ENCODE measurements around the gene AOC2.

Gene AOC2, protein sequence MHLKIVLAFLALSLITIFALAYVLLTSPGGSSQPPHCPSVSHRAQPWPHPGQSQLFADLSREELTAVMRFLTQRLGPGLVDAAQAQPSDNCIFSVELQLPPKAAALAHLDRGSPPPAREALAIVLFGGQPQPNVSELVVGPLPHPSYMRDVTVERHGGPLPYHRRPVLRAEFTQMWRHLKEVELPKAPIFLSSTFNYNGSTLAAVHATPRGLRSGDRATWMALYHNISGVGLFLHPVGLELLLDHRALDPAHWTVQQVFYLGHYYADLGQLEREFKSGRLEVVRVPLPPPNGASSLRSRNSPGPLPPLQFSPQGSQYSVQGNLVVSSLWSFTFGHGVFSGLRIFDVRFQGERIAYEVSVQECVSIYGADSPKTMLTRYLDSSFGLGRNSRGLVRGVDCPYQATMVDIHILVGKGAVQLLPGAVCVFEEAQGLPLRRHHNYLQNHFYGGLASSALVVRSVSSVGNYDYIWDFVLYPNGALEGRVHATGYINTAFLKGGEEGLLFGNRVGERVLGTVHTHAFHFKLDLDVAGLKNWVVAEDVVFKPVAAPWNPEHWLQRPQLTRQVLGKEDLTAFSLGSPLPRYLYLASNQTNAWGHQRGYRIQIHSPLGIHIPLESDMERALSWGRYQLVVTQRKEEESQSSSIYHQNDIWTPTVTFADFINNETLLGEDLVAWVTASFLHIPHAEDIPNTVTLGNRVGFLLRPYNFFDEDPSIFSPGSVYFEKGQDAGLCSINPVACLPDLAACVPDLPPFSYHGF

DNA sequence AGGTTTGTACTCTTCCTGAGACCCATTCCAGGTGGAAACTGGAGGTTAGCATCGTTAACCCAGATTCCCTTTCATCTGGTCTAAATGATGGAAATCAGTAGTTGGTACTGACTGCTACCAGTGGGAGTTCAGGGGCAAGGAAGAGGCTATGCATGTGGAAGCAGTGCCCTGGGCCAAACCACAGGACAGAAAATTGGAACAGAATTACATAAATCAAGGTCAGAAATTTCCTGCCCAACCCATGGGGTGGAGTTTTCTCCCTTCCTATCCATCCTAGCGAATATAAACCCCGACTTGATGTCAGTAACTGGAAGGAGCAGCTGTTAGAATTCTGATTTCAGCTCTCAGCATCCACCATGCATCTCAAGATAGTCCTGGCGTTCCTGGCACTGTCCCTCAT is at the start of gene AOC2:
Gene AOC2 (plus strand): TSS at position 310 of the 400 bp plus-strand sequence. CDS start 47 bp downstream, at position 357.
- no peak for DNase-seq

DNA sequence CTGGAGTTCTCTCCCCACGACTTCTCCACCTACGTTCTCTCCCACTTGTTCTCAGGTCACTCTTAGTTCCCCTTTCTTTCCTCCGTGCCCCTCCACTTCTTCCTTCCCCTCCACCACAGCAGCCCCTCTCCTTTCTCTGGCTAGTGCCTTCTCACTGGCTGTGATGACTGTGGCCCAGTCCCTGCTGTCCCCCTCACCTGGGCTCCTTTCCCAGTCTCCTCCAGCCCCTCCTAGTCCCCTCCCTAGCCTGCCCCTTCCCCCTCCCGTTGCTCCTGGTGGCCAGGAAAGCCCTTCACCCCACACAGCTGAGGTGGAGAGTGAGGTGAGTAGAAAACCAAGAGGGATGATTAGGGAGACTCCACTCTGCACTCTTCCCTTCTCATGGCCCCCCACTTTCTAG is 49.3 kb upstream of the AOC2 start:
- DNase-seq: no peak

DNA sequence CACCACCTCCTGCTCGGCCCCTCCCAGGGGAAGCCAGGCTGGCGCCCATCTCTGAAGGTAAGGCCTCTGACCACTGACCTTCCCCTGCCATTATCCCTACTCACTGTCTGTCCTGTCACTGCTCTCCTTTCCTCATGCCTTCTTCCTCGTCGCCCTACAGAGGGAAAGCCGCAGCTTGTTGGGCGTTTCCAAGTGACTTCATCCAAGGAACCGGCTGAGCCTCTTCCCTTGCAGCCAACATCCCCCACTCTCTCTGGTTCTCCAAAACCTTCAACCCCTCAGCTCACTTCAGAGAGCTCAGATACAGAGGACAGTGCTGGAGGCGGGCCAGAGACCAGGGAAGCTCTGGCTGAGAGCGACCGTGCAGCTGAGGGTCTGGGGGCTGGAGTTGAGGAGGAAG is 48.9 kb upstream of the AOC2 start:
- DNase-seq: no peak

DNA sequence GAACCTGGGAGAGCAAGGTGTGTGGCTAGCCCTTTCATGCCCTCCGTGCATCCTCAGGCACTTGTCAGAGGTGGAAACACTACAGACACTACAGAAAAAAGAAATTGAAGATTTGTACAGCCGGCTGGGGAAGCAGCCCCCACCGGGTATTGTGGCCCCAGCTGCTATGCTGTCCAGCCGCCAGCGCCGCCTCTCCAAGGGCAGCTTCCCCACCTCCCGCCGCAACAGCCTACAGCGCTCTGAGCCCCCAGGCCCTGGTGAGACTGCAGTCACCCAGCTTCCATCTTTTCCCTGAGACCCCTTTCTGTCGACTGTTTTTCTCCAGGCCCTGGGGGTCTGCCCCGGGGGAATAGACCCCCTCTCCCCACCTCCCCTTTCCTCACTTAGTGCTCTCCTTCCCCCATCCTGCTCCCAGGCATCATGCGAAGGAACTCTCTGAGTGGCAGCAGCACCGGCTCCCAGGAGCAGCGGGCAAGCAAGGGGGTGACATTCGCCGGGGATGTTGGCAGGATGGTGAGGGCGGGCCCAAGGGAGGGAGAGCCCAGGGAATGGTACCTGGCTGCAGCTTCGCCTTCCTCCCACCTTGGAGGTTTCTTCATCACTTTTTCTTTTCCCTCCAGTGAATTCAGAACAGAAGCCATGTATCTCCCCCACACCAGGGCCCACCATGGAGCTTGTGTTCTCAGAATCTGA is 48.2 kb upstream of the AOC2 start:
- DNase-seq: no peak

DNA sequence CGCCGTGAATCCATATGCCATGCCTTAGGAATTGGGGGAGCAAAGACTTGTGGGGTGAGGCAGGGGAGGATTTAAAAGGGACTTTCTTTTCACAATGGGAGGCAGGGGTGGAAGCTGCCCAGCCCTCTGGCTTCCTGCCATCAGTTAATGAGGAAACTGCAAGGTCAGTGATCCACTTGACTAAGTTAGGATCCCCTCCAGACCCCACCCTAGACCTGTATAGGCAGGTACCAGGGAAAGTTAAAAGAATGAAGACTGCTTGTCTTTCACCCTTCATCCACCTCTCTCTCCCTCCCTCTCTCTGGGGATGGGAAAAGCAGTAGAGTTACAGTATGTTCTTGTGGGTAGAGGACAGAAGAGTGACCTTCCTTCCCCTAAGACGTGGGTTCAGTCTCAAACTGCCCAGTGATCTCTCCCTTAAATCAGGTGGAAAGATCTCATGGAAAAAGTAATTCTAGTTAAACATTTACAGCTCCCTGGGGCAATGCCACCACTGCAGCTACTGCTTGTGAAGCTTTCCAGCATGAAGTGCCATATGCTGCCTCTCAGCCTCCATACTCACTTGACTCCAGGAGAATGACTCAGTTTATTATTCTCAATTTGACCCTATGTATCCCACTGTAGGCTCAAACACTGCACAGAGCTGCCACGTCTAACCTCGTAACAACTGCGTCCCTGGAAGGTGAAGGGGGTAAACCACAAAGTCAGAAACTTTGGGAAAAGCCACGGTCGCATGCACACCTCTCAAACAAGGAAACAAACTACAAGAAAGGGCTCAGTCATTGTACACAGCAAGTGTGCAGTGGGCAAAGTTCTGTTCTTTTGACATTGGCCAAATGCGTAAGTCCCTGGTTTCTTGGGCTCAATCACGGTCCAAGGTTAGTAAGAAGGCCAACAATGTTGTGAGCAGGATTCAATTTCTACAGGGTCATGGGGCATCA is 47.0 kb upstream of the AOC2 start:
- no peak for DNase-seq

DNA sequence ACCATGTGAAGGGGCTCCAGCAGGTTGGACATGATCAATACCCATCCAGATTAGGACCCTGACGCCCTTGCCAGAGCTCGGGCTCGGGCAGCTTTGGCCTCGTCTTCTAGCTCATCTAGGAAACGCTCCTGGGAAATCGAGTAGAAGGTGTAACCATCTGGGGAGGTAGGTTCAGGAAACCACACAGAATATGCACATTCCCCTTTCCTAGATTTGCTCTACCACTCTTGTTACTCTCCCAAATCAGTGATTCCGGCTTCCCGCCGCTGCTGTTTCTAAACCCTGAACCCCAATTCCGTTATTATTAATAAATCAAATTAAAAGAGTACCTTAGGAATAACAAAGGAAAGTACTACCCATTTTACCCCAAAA is 46.4 kb upstream of the AOC2 start:
- no peak for DNase-seq

DNA sequence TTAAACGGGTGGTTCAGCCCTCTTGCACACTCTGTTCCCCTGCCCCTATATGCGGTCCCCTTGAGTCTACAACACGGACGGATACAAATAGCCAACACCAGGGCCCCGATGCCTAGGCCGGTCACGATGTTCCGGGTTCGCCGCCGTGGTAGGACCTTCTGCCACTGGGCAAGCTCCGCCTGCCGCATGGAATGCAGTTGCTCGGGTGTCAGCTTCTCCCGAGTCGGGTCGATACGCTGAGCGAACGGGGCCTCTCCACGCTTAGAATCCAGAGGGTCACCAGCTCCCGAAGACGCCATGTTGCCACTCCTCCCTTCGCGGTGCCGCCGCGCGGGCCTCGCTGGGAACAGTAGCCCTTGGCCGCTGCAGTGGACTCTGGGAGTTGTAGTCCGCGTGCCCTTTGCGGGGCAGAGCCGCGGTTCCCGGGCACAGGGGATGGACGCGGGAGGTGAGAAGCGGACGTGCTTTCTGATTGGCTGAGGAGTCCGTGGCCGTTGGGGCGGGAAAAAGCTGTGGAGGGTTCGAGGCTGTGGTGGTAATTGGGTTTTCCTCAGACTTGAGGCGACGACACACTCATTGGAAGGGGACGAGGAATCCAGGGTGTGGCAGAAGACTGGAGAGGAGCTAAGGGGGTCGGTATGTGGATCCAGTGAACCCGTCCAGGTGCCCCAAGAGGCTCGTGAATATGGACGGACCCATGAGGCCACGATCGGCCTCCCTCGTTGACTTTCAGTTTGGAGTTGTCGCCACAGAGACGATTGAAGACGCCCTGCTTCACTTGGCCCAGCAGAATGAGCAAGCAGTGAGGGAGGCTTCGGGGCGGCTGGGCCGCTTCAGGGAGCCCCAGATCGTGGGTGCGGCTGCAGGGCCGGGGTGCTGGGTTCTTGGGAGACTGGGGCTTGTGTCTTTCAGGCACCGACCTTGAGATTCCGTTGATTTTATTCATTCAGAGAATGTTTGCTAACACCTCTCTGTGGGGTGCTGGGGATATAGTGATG is 45.7 kb upstream of the AOC2 start, which contains the start of the genes CNTD1 and COA3:
Gene CNTD1 (plus strand): TSS at position 479 of the 998 bp plus-strand sequence. CDS start 207 bp downstream, at position 686.
Gene COA3 (minus strand): TSS at position 322 of the 998 bp plus-strand sequence. CDS start 23 bp downstream, at position 299.
- DNase-seq: peak; percentile 81

DNA sequence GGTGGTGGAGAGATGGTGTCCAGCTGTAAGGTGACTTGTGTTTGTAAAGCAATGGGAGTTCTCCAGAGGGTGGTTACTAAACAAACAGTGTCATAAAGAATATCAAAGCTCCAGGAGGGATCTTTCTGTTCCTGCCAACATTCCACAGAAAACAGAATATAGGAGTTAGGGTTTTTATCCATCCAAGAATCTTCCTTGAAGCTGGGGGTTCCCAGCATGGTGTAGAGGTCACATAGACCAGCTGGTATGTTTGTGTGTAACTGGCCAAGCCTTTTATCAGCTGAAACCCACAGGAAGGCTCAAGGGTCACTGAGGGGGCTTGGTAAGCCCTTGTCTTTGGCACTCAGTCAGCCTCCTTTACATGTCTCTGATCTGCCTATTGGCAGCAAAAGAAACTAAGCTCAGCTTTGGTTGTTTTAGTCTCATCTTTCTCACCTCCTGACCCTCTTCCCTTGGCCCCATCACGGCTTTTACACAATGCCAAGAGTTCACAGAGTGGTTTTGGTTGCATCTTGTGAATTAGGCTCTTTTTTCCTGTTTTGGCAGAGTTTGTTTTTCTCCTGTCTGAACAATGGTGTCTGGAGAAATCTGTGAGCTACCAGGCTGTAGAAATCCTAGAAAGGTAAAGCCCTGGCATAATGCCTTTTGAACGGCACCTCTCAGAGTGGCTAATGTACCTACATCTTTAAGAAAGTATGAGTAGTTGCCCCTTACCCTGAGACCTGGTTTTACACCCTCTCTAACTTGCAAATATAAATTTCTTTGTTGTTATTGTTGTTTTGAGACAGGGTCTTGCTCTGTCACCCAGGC is 41.1 kb upstream of the AOC2 start:
- DNase-seq: no peak

DNA sequence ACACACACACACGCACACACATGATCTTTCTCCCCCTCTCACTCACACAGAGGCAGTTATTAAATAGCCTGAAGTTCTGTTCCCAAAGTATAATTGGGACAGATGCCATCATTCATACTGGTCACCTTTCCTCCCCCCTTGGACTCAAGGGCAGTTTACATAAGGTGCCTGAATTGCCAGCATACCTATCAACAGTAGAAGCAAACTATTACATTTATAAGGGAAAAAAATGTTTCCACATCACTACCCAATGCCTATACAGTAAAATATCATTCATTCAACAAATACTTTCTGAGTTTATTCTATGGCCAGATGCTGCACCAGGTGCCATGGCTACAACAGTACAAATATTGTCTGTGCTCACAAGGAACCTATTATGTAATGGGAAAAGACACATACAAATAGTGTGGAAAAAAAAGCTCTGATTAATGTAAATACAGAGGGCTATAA is 39.4 kb upstream of the AOC2 start:
- no peak for DNase-seq

DNA sequence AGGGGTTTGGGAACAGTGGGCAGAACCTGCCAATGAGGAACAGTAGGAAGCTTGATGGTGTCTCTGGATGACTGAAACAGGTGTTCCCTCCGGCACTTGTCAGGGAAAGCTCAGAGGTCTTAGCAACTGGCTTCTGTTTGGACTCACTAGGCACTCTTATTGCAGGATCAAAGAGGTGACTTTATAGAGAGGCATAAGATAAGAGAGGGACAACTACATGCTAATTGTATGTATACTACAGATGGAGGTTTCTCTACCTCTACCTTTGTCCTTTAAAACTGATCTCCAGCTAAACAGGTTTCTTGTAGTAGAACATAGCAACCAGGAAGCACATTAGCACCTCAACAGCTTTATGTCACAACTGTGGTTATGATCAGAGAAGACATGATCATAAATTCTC is 38.1 kb upstream of the AOC2 start:
- DNase-seq: no peak

DNA sequence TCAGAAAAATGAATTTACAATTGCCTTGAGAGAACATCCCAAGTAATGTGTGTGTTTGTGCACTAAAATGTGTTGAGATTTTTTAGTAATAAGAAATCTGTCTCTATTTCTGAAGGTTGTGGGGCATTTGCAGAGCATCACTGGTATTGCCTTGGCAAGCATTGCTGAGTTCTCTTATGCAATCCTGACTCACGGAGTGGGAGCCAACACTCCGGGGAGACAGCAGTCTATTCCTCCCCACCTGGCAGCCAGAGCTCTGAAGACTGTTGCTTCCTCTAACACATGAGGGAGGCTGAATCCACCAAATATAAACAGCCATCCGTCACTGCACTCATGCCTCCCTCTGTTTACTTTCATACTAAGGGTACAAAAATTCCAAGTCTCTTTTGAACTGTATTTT is 35.1 kb upstream of the AOC2 start:
- DNase-seq: no peak

DNA sequence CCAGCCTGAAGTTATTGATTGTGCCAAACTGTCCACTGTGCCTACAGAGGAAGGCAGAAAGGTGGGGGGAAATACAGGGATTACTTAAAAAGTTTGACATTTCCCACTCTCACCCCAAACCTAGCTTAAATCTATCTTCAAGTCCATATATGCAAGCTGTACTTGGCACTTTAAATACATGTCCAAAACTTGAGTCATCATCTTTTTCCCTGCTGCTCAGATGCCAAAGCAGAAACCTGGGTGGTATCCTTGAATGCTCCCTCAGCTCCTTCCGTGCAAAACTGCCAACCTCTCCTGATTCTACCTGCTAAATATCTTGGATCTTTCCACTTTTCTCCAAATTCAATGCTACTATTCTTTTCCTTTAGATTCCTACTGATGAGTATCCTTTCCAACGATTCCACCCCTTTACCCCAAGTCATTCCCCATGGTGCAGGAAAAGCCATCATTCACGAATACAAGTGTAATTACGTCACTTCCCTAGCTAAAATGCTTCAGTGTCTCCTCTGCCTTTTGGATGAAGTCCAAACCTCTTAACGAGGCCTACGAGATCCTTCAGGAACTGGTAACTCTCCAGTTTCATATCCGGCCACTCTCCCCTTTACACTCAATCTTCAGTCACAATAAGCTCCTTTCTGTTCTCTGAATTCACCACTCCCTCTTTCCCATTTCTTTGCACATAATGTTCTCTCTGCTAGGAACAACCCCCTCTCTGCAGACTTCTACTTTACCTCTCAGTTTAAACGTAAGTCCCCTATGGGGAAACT is 29.6 kb upstream of the AOC2 start:
- no peak for DNase-seq

DNA sequence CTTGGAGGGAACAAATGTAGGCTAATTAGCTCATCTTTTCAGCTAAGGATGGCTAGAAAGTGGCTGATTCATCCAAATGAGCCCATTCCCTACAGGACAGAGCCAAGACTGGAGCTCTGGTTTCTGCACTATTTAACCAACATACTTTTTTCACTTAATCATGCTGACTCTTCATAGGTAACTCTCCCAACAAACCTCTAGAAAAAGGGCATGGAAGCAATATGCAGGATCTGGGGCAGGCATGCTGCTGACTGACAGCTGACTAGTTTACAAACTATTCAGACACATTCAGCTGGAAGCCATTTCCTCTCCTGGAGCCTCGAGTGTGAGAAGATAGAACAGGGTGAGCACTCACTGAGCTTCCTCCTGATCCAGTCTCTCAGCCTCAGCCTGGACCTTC is 26.5 kb upstream of the AOC2 start:
- DNase-seq: no peak

DNA sequence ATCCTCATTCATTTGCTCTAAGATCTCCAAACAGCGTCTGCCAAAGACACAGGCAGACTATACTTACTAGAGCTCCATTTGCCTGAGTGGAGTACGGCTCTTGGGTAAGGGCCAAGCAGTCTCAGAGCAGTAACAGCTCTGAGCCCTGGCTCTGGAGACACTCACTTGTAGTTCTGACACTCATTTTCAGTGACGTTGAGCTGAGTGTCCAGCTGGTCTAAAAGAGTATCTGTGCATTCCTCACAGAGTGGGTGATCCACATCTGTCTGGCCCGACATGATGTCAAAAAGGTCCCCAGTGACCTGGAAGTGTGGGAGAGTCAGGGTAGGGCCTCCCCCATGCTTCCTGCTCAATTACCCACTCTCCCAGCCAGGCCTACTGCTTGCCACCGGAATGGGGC is 26.0 kb upstream of the AOC2 start:
- no peak for DNase-seq

DNA sequence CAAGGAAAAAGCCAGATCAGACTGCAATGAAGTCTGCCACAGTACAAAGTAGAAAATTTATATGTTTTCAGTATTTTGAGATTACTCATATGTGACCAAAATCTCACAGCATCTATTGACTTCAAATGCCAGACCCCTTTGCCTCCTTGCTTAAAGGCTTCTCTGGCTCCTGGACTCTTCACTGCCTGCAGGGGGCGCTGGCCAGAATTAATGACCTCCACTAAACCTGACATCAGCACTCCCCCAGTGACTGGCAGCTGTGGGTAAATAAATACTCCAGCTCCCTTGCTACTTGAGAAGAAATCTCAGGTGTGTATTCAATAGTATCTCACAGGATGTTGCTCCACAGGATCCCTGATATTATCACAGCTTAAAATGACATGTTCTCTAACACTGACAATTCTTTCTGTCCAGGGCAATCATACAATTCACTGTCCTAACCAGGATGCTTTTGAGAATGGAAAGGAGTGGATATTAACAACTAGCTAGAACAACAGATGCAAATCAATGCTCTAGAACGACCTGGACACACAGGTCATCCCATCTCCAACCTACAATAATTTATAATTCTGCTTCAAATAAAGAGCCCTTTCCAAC is 24.3 kb upstream of the AOC2 start:
- peak; percentile 72 for DNase-seq

DNA sequence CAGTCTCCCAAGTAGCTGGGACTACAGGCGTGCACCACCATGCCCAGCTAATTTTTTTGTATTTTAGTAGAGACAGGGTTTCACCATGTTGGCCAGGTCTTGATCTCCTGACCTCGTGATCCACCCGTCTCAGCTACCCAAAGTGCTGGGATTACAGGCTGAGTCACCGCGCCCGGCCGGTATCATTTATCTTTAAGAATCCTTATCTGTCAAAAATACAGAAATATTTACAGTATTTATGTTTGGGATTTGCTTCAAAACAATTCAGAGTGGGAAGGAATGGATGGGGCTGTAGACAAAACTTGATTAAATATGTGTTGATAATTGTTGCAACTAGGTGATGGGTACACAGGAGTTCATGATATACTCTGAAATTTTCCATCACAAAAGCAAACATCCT is 23.2 kb upstream of the AOC2 start:
- DNase-seq: no peak

DNA sequence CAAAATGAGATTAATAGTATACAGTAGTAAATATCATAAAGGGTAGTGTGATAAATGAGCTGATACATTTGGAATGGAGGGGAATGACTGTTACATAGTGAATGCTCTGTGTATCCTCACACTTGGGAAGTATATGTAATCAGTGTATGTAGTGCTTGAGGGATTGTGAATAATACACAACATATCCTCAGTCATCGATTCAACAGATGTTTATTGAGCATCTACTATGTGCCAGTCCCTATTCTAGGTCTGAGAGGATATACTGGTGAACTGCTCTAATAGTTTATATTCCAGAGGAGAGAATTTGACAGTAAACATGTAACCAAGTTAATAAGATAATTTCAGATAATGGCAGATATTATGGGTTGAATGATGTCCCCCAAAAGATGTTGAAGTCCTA is 16.9 kb upstream of the AOC2 start:
- DNase-seq: no peak

DNA sequence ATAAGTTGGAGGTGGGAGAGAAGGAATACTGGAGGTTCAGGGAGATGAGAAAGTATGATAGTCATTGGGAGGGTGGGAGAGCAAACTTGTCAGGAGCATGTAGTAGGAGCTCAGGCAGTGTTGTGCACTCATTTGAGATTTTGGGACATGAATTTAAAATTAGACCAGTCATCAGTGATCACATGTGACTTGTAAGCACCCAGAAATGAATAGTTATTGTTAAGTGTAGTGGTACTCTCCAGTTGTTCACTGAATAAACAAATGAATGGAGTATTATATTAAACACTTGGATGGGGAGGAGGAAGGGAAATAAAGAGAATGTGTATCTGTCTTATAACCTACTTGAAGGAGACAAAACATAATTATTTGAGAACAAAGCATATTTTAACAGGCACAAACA is 13.4 kb upstream of the AOC2 start:
- DNase-seq: no peak
